H9 (cell line): Measurements from ENCODE around the gene RASSF5. TPM values are rescaled to one million over a fixed set of nuclear protein-coding genes. Genes with fewer than 3 reads are reported as not detected.

ENCODE experiments used
- DNase-seq: peaks from one replicate; pipeline ENCODE4 v3.0.0-alpha.2; 2017
- H2AFZ ChIP-seq: one replicate; pipeline ENCODE4 v1.6.1; 2013; ENCODE audit warnings: mild to moderate bottlenecking, low read length, control low read depth, moderate library complexity
- H2AK5ac ChIP-seq: 2 replicates; pipeline ENCODE4 v1.6.1; 2013; ENCODE audit warnings: low read length, control low read depth, mixed read lengths; ENCODE audit not compliant: insufficient read length
- H2BK120ac ChIP-seq: one replicate; pipeline ENCODE4 v1.6.1; 2013; ENCODE audit warnings: low read depth, mild to moderate bottlenecking, low read length, control low read depth, inconsistent platforms; ENCODE audit not compliant: poor library complexity, severe bottlenecking
- H2BK12ac ChIP-seq: 2 replicates; pipeline ENCODE4 v1.6.1; 2013; ENCODE audit warnings: low read length, control low read depth, mixed read lengths, low read depth; ENCODE audit not compliant: insufficient read length
- H2BK15ac ChIP-seq: 2 replicates; pipeline ENCODE4 v1.6.1; 2013; ENCODE audit warnings: low read depth, low read length, control low read depth
- H2BK20ac ChIP-seq: one replicate; pipeline ENCODE4 v1.6.1; 2013; ENCODE audit warnings: low read depth, mild to moderate bottlenecking, low read length, control low read depth, inconsistent platforms; ENCODE audit not compliant: poor library complexity, severe bottlenecking
- H2BK5ac ChIP-seq: 2 replicates; pipeline ENCODE4 v1.6.1; 2013; ENCODE audit warnings: low read length, control low read depth, mixed read lengths; ENCODE audit not compliant: insufficient read length
- H3K14ac ChIP-seq: 2 replicates; pipeline ENCODE4 v1.6.1; 2013; ENCODE audit warnings: low read length, control low read depth; ENCODE audit not compliant: insufficient read depth
- H3K18ac ChIP-seq: 2 replicates; pipeline ENCODE4 v1.6.1; 2013; ENCODE audit warnings: low read depth, mild to moderate bottlenecking, mixed read lengths, low read length, control low read depth; ENCODE audit not compliant: insufficient read length
- H3K23ac ChIP-seq: 2 replicates; pipeline ENCODE4 v1.6.1; 2013; ENCODE audit warnings: low read length, control low read depth, mixed read lengths, low read depth; ENCODE audit not compliant: insufficient read length
- H3K23me2 ChIP-seq: 2 replicates; pipeline ENCODE4 v1.6.1; 2013; ENCODE audit warnings: low read depth, mild to moderate bottlenecking, mixed read lengths, low read length, control low read depth; ENCODE audit not compliant: insufficient read length, poor library complexity, severe bottlenecking
- H3K27ac ChIP-seq: 2 replicates; pipeline ENCODE4 v1.5.1; 2013; ENCODE audit warnings: low read length, control low read depth, mixed read lengths, low read depth; ENCODE audit not compliant: insufficient read length
- H3K27me3 ChIP-seq: 2 replicates; pipeline ENCODE4 v1.6.1; 2013; ENCODE audit warnings: low read length, control low read depth, inconsistent platforms; ENCODE audit not compliant: insufficient read depth
- H3K4ac ChIP-seq: 2 replicates; pipeline ENCODE4 v1.6.1; 2013; ENCODE audit warnings: low read depth, mild to moderate bottlenecking, control low read depth, inconsistent platforms, low read length, moderate library complexity
- H3K4me1 ChIP-seq: 2 replicates; pipeline ENCODE4 v1.6.1; 2013; ENCODE audit warnings: low read length, control low read depth, inconsistent platforms; ENCODE audit not compliant: insufficient read depth
- H3K4me2 ChIP-seq: 2 replicates; pipeline ENCODE4 v1.6.1; 2013; ENCODE audit warnings: low read length, control low read depth, mixed read lengths; ENCODE audit not compliant: insufficient read length, insufficient read depth
- H3K56ac ChIP-seq: 2 replicates; pipeline ENCODE4 v1.6.1; 2013; ENCODE audit warnings: low read depth, mild to moderate bottlenecking, mixed read lengths, low read length, control low read depth; ENCODE audit not compliant: insufficient read length
- H3K79me1 ChIP-seq: 2 replicates; pipeline ENCODE4 v1.6.1; 2013; ENCODE audit warnings: low read depth, mild to moderate bottlenecking, moderate library complexity, low read length, control low read depth, inconsistent platforms; ENCODE audit not compliant: insufficient read depth, poor library complexity, severe bottlenecking
- H3K79me2 ChIP-seq: 2 replicates; pipeline ENCODE4 v1.6.1; 2013; ENCODE audit warnings: low read length, control low read depth, inconsistent platforms; ENCODE audit not compliant: insufficient read depth
- H3K9ac ChIP-seq: 2 replicates; pipeline ENCODE4 v1.6.1; 2013; ENCODE audit warnings: low read length, control low read depth, mixed read lengths; ENCODE audit not compliant: insufficient read length; ENCODE audit errors: extremely low read depth
- H3K9me3 ChIP-seq: one replicate; pipeline ENCODE4 v1.6.1; 2013; ENCODE audit warnings: low read depth, low read length, inconsistent platforms; ENCODE audit not compliant: control insufficient read depth
- H3T11ph ChIP-seq: one replicate; pipeline ENCODE4 v1.6.1; 2013; ENCODE audit warnings: mild to moderate bottlenecking, low read length, control low read depth, inconsistent platforms
- H4K20me1 ChIP-seq: one replicate; pipeline ENCODE4 v1.6.1; 2013; ENCODE audit not compliant: control insufficient read depth, insufficient read length, insufficient read depth
- H4K5ac ChIP-seq: 2 replicates; pipeline ENCODE4 v1.6.1; 2013; ENCODE audit warnings: low read depth, mild to moderate bottlenecking, mixed read lengths, low read length, control low read depth; ENCODE audit not compliant: insufficient read length
- H4K8ac ChIP-seq: replicated peaks from 2 replicates; pipeline ENCODE4 v1.6.1; 2013; ENCODE audit warnings: low read length, control low read depth, mixed read lengths, low read depth; ENCODE audit not compliant: insufficient read length
- H4K91ac ChIP-seq: 2 replicates; pipeline ENCODE4 v1.6.1; 2013; ENCODE audit warnings: low read depth, mild to moderate bottlenecking, moderate library complexity, mixed read lengths, low read length, control low read depth; ENCODE audit not compliant: insufficient read length
- H3K27ac Mint-ChIP-seq, 3 experiments: 2 replicates in 2 of 3; 3 replicates in 1 of 3; pipeline ENCODE4 v1.8.0; 2020 to 2021; ENCODE audit warnings: mixed read lengths in 3 of 3, mild to moderate bottlenecking in 1 of 3, moderate library complexity in 1 of 3
- H3K27me3 Mint-ChIP-seq: 2 replicates; pipeline ENCODE4 v1.8.0; 2021; ENCODE audit warnings: low read depth, mild to moderate bottlenecking, moderate library complexity, mixed read lengths
- H3K36me3 Mint-ChIP-seq, 3 experiments: 2 replicates in 2 of 3; 3 replicates in 1 of 3; pipeline ENCODE4 v1.8.0; 2020 to 2021; ENCODE audit warnings: low read depth in 3 of 3, mixed read lengths in 3 of 3; ENCODE audit not compliant: insufficient read depth in 1 of 3
- H3K4me1 Mint-ChIP-seq, 2 experiments: 2 replicates each; pipeline ENCODE4 v1.8.0; 2020; ENCODE audit warnings: mixed read lengths in 2 of 2
- H3K4me3 Mint-ChIP-seq, 2 experiments: 2 replicates in 1 of 2; 3 replicates in 1 of 2; pipeline ENCODE4 v1.8.0; 2020 to 2021; ENCODE audit warnings: mild to moderate bottlenecking in 2 of 2, mixed read lengths in 2 of 2, moderate library complexity in 1 of 2
- H3K9me3 Mint-ChIP-seq, 2 experiments: 2 replicates in 1 of 2; 3 replicates in 1 of 2; pipeline ENCODE4 v1.8.0; 2020; ENCODE audit warnings: mild to moderate bottlenecking in 2 of 2, mixed read lengths in 2 of 2, moderate library complexity in 1 of 2
- CTCF ChIP-seq: fragments of 200-600 bp; sonication (generic); conservative IDR thresholded peaks from 3 replicates; pipeline ENCODE4 v1.8.0; 2021; ENCODE audit warnings: antibody characterized with exemption, mild to moderate bottlenecking
- WGBS: extraction: QIAGEN DNeasy Blood & Tissue Kit; methylation state at CpG from one replicate; pipeline ENCODE4 v1.1.7; 2013; ENCODE audit warnings: missing lambda C conversion rate, low lambda C conversion rate, mixed read lengths; ENCODE audit not compliant: insufficient read length; ENCODE audit errors: extremely low coverage; 5-methylcytosine and 5-hydroxymethylcytosine counted together
- total RNA-seq: library from RNA; stranded (reverse); gene quantifications from 2 replicates; pipeline ENCODE4 v1.2.1, GENCODE V29; 2021

The RASSF5 gene
- total RNA-seq, 1 experiment from 2014 or later: 0.50 TPM

- Mint-ChIP-seq H3K27me3 (no peaks in the 10 kb centered on the region), H3K27ac (no peak overlapping the region), H3K4me1 (0 out of 4 replicates have a peak, but pooled peaks cover 0 to 2% of the 10 kb centered on the region in 2 experiments), H3K9me3 (no peaks in the 10 kb centered on the region), H3K36me3 (peaks cover 10 to 39% (median 33%) of the 10 kb centered on the region in 3 experiments; a peak in 6 of 7 replicates), H3K4me3 (no peak overlapping the region)
- H3K18ac ChIP-seq: no peak overlapping the region
- H3K56ac ChIP-seq: no peak overlapping the region
- no peak overlapping the region for H3K27ac ChIP-seq
- H3K4me1 ChIP-seq: no peaks in the 10 kb centered on the region
- H3K14ac ChIP-seq: no peak overlapping the region
- no peak overlapping the region for H2BK15ac ChIP-seq
- H2BK20ac ChIP-seq: no peak overlapping the region
- H3K4me2 ChIP-seq: no peak overlapping the region
- no peaks in the 10 kb centered on the region for H4K20me1 ChIP-seq
- no peaks in the 10 kb centered on the region for H3K9me3 ChIP-seq
- TF ChIP-seq CTCF: no peak
- H3K23ac ChIP-seq: no peak overlapping the region
- no peak overlapping the region for H2BK12ac ChIP-seq
- no peak overlapping the region for H4K8ac ChIP-seq
- no peak overlapping the region for H2BK5ac ChIP-seq
- H3K23me2 ChIP-seq: no peaks in the 10 kb centered on the region
- no peaks in the 10 kb centered on the region for H3K79me1 ChIP-seq
- no peaks in the 10 kb centered on the region for H3K27me3 ChIP-seq
- H2AFZ ChIP-seq: no peak overlapping the region
- no peak overlapping the region for H3T11ph ChIP-seq
- H3K4ac ChIP-seq: no peak overlapping the region
- WGBS: no CpG with 5 or more reads among the region's 5 CpGs
- no peak overlapping the region for H2AK5ac ChIP-seq
- DNase-seq: no peak
- no peak overlapping the region for H4K91ac ChIP-seq
- no peak overlapping the region for H3K9ac ChIP-seq
- H2BK120ac ChIP-seq: no peak overlapping the region
- no peak overlapping the region for H4K5ac ChIP-seq
- H3K79me2 ChIP-seq: no peaks in the 10 kb centered on the region
These were observed 83.9 kb downstream of the RASSF5 start for GRCh38 chr1:206591226-206591625.
